PC-3 (cell line): ENCODE data around the gene NUDT19. TPM values are rescaled to one million over a fixed set of nuclear protein-coding genes. Genes with fewer than 3 reads are reported as not detected.
A peak's percentile ranks its signal among the peaks of the same experiment; 100 is the strongest.
"Not testable (repeated sequence)": the region's sequence is repeated elsewhere in the genome, so short reads cannot be mapped to it uniquely, and the experiment has no call there.

Experiments used
- ATAC-seq: fragments of 200-7000 bp; cut with Tn5 transposase; 2 replicates; pipeline ENCODE4 v1.9.1; 2020; ENCODE audit warnings: mild to moderate bottlenecking, moderate library complexity
- BruUV-seq: library from RNA; stranded (reverse); fragments of 400-500 nt; replicated peaks from 2 replicates; lab custom pipeline; 2021; lab: Mats Ljungman, UMichigan
- CTCF ChIA-PET: fragments of 300-600 bp; sonication (Branson Sonifier 250); formaldehyde crosslinking; loops from one replicate; lab custom pipeline; 2022; ENCODE audit warnings: antibody characterized with exemption; lab: Charles Lee
- POLR2A ChIA-PET: fragments of 300-600 bp; sonication (Branson Sonifier 250); formaldehyde crosslinking; loops from one replicate; lab custom pipeline; 2022; ENCODE audit warnings: antibody characterized with exemption; ENCODE audit not compliant: unreplicated experiment; lab: Charles Lee
- DNase-seq: peaks from one replicate; pipeline ENCODE4 v3.0.0-alpha.2; 2015
- H2AFZ ChIP-seq: fragments of 300-600 bp; sonication (generic); 2 replicates; pipeline ENCODE4 v1.6.0; 2016; ENCODE audit warnings: antibody characterized with exemption, low read length
- H3F3A ChIP-seq: fragments of 300-600 bp; sonication (generic); one replicate; pipeline ENCODE4 v1.6.0; 2017; ENCODE audit warnings: antibody characterized with exemption, low read length, control low read depth, mild to moderate bottlenecking; ENCODE audit not compliant: unreplicated experiment
- H3K27ac ChIP-seq: fragments of 300-600 bp; sonication (generic); 2 replicates; pipeline ENCODE4 v1.5.1; 2016; ENCODE audit warnings: mild to moderate bottlenecking, low read length
- H3K27me3 ChIP-seq: fragments of 300-600 bp; sonication (generic); 2 replicates; pipeline ENCODE4 v1.6.1; 2016; ENCODE audit warnings: low read length, mixed read lengths
- H3K36me3 ChIP-seq: fragments of 300-600 bp; sonication (generic); 2 replicates; pipeline ENCODE4 v1.6.1; 2016; ENCODE audit warnings: low read depth, mixed run types, low read length, mixed read lengths
- H3K4me1 ChIP-seq: fragments of 300-600 bp; sonication (generic); 2 replicates; pipeline ENCODE4 v1.5.1; 2016; ENCODE audit warnings: low read length; ENCODE audit not compliant: insufficient read depth
- H3K4me2 ChIP-seq: fragments of 300-600 bp; sonication (generic); 2 replicates; pipeline ENCODE4 v1.6.0; 2016; ENCODE audit warnings: low read length
- H3K4me3 ChIP-seq: fragments of 300-600 bp; sonication (generic); 2 replicates; pipeline ENCODE4 v1.5.1; 2016; ENCODE audit warnings: mild to moderate bottlenecking, low read length, mixed read lengths
- H3K79me2 ChIP-seq: fragments of 300-600 bp; sonication (generic); 2 replicates; pipeline ENCODE4 v1.6.1; 2017; ENCODE audit warnings: low read length, mixed read lengths
- H3K9ac ChIP-seq: fragments of 300-600 bp; sonication (generic); 2 replicates; pipeline ENCODE4 v1.6.0; 2016; ENCODE audit warnings: mild to moderate bottlenecking, low read length
- H3K9me2 ChIP-seq: fragments of 300-600 bp; sonication (generic); replicated peaks from 2 replicates; pipeline ENCODE4 v1.6.1; 2016; ENCODE audit warnings: mixed run types, low read length, mixed read lengths
- H3K9me3 ChIP-seq: fragments of 300-600 bp; sonication (generic); 2 replicates; pipeline ENCODE4 v1.6.1; 2016; ENCODE audit warnings: low read length, mixed read lengths
- H4K20me1 ChIP-seq: fragments of 300-600 bp; sonication (generic); 2 replicates; pipeline ENCODE4 v1.6.1; 2016; ENCODE audit warnings: low read length, mixed read lengths
- CTCF ChIP-seq: fragments of 300-600 bp; sonication (generic); conservative IDR thresholded peaks from 2 replicates; pipeline ENCODE4 v1.5.1; 2017; ENCODE audit warnings: antibody characterized with exemption, low read depth, mild to moderate bottlenecking, low read length
- EZH2 ChIP-seq: fragments of 300-600 bp; sonication (generic); IDR thresholded peaks from one replicate; pipeline ENCODE4 v1.6.1; 2017; ENCODE audit warnings: antibody characterized with exemption, mild to moderate bottlenecking, low read length; ENCODE audit not compliant: unreplicated experiment
- EZH2phosphoT487 ChIP-seq: fragments of 300-600 bp; sonication (generic); IDR thresholded peaks from 2 replicates; pipeline ENCODE4 v1.6.1; 2018; ENCODE audit warnings: mild to moderate bottlenecking, antibody characterized with exemption, low read length, borderline replicate concordance
- intact Hi-C: fragments of 100-400 bp; cut with micrococcal nuclease; formaldehyde crosslinking; loops from 2 replicates; pipeline ENCODE4 v1.9.0; 2023
- total RNA-seq: library from RNA; depleted of rRNA; stranded (reverse); fragments of >200 nt; gene quantifications from 2 replicates; pipeline ENCODE4 v1.2.3, GENCODE V29; 2014

The NUDT19 gene
- total RNA-seq, 1 experiment from 2014 or later = 13.3 TPM

- peak overlapping the region; percentile 34 for H3K27ac ChIP-seq
- CTCF ChIA-PET = no interaction called here
- ATAC-seq (peak; percentile 58), DNase-seq (peak; percentile 49)
- H3K4me3 ChIP-seq = peak overlapping the region; percentile 90
- H3K9ac ChIP-seq = peak overlapping the region; percentile 92
- no peaks in the 10 kb centered on the region for H3F3A ChIP-seq
- POLR2A ChIA-PET = interaction anchor here (0.6 kb wide), 1 partner anchor 253 kb away, joined by 3 read pairs; no protein-coding TSS in a partner anchor
- H3K9me2 ChIP-seq = no peaks in the 10 kb centered on the region
- H3K79me2 ChIP-seq = peaks cover 62% of the 10 kb centered on the region
- intact Hi-C loops = loop anchor here (5.0 kb wide), 2 partner anchors 235 to 280 kb away; partner anchors contain the start of genes CEP89 and FAAP24
- no peaks in the 10 kb centered on the region for H3K36me3 ChIP-seq
- peaks cover 18% of the 10 kb centered on the region for H3K4me1 ChIP-seq
- H2AFZ ChIP-seq = peak overlapping the region; percentile 68; the same call in 1 of the 2 replicates
- no peaks in the 10 kb centered on the region for H3K27me3 ChIP-seq
- H3K4me2 ChIP-seq = peak overlapping the region; percentile 99
- H4K20me1 ChIP-seq = no peaks in the 10 kb centered on the region
- no peaks in the 10 kb centered on the region for H3K9me3 ChIP-seq
- no TSS peak for BruUV-seq
- TF ChIP-seq EZH2phosphoT487 (no peak), CTCF (no peak), EZH2 (no peak)
Measured at GRCh38 chr19:32691952-32692726, 518 bp downstream of the NUDT19 start.

- POLR2A ChIA-PET = no interaction called here
- no peaks in the 10 kb centered on the region for H4K20me1 ChIP-seq
- ATAC-seq (peak; percentile 3; the same call in 1 of the 2 replicates), DNase-seq (no peak)
- CTCF ChIA-PET = no interaction called here
- peaks cover 18% of the 10 kb centered on the region for H3K4me1 ChIP-seq
- H3K79me2 ChIP-seq = peaks cover 68% of the 10 kb centered on the region
- no peaks in the 10 kb centered on the region for H3K36me3 ChIP-seq
- no peak for TF ChIP-seq EZH2
- TF ChIP-seq CTCF = no peak
- no peaks in the 10 kb centered on the region for H3K9me3 ChIP-seq
- intact Hi-C loops = loop anchor here (5.0 kb wide), 2 partner anchors 235 to 280 kb away; partner anchors contain the start of genes CEP89 and FAAP24
- peak overlapping the region; percentile 34 for H3K27ac ChIP-seq
- peak overlapping the region; percentile 68; the same call in 1 of the 2 replicates for H2AFZ ChIP-seq
- H3K4me2 ChIP-seq = peak overlapping the region; percentile 99
- H3K4me3 ChIP-seq = peak overlapping the region; percentile 90
- no peaks in the 10 kb centered on the region for H3K9me2 ChIP-seq
- no TSS peak for BruUV-seq
- no peaks in the 10 kb centered on the region for H3K27me3 ChIP-seq
- H3K9ac ChIP-seq = peak overlapping the region; percentile 92
- H3F3A ChIP-seq = no peaks in the 10 kb centered on the region
Measured at GRCh38 chr19:32692727-32693061, 1.1 kb downstream of the NUDT19 start.

GRCh38 chr19:32693151-32694108 lies 1.8 kb downstream of the NUDT19 start:
- ATAC-seq, H3K27me3 ChIP-seq, H3K9me2 ChIP-seq, H2AFZ ChIP-seq, H3F3A ChIP-seq, H4K20me1 ChIP-seq, H3K36me3 ChIP-seq, CTCF ChIA-PET, POLR2A ChIA-PET, H3K9me3 ChIP-seq: not testable (repeated sequence)
- Histone ChIP-seq H3K4me3 (peak overlapping the region; percentile 90), H3K27ac (0 out of 2 replicates have a peak overlapping the region, but pooled peaks have one; percentile 34), H3K79me2 (peaks cover 72% of the 10 kb centered on the region), H3K4me1 (peaks cover 18% of the 10 kb centered on the region), H3K9ac (peak overlapping the region; percentile 92), H3K4me2 (peak overlapping the region; percentile 99)
- intact Hi-C loops = loop anchor here (5.0 kb wide), 2 partner anchors 234 to 279 kb away; partner anchors contain the start of genes CEP89 and FAAP24
- TSS peak; percentile 24 for BruUV-seq
- peak; percentile 57 for DNase-seq

- peak; percentile 28 for DNase-seq
- Histone ChIP-seq H3K79me2 (peaks cover 76% of the 10 kb centered on the region), H3K4me2 (peak overlapping the region; percentile 99), H3K4me3 (peak overlapping the region; percentile 90), H3K4me1 (peaks cover 18% of the 10 kb centered on the region)
- H3F3A ChIP-seq, H3K9ac ChIP-seq, H3K27ac ChIP-seq, H3K9me2 ChIP-seq, H3K27me3 ChIP-seq, BruUV-seq, POLR2A ChIA-PET, CTCF ChIA-PET, H4K20me1 ChIP-seq, H3K36me3 ChIP-seq, H3K9me3 ChIP-seq, H2AFZ ChIP-seq, ATAC-seq: not testable (repeated sequence)
- intact Hi-C loops = loop anchor here (5.0 kb wide), 2 partner anchors 233 to 278 kb away; partner anchors contain the start of genes CEP89 and FAAP24
Measured at GRCh38 chr19:32694316-32694715, 2.7 kb downstream of the NUDT19 start.
